Peyer's patch (tissue), 4 donors: Measurements from ENCODE around the gene BCKDK. TPM values are rescaled to one million over a fixed set of nuclear protein-coding genes. Genes with fewer than 3 reads are reported as not detected.
"Not testable (repeated sequence)": the region's sequence is repeated elsewhere in the genome, so short reads cannot be mapped to it uniquely, and the experiment has no call there.

Experiments
- DNase-seq, 3 donors: peaks; one replicate each; pipeline ENCODE4 v3.0.0-alpha.2; 2017 to 2019
- H3K27ac ChIP-seq, 4 donors: fragments of 200-600 bp; sonication (generic); one replicate each; pipeline ENCODE4 v1.5.1; 2016 to 2019
- H3K27me3 ChIP-seq, 2 donors: fragments of 200-600 bp; sonication (generic); one replicate each; pipeline ENCODE4 v1.5.1; 2019
- H3K36me3 ChIP-seq, 3 donors: fragments of 200-600 bp; sonication (generic); one replicate each; pipeline ENCODE4 v1.5.1; 2016 to 2019
- H3K4me1 ChIP-seq, 4 donors: fragments of 200-600 bp; sonication (generic); one replicate each; pipeline ENCODE4 v1.5.1; 2016 to 2019
- H3K4me3 ChIP-seq, 4 donors: fragments of 200-600 bp; sonication (generic); 1 replicate in 3 of 4; 2 replicates in 1 of 4; pipeline ENCODE4 v1.5.1; 2016 to 2019; ENCODE audit warnings: mild to moderate bottlenecking in 1 of 4
- H3K9me3 ChIP-seq, 4 donors: fragments of 200-600 bp; sonication (generic); one replicate each; pipeline ENCODE4 v1.5.1; 2016 to 2019; ENCODE audit warnings: mild to moderate bottlenecking in 1 of 4
- CTCF ChIP-seq, 6 experiments: fragments of 450-650 bp in 4 of 6; fragments of 200-600 bp in 2 of 6; sonication (generic) in 1 of 6; IDR thresholded peaks; one replicate each; pipeline ENCODE4 v1.5.1; 2017 to 2019; ENCODE audit warnings: antibody characterized with exemption in 6 of 6, mild to moderate bottlenecking in 3 of 6, moderate library complexity in 1 of 6
- POLR2A ChIP-seq, 2 donors: fragments of 450-650 bp; IDR thresholded peaks; one replicate each; pipeline ENCODE4 v1.5.1; 2017; ENCODE audit warnings: antibody characterized with exemption in 2 of 2, mild to moderate bottlenecking in 2 of 2, moderate library complexity in 2 of 2
- total RNA-seq, 4 donors: library from RNA; depleted of rRNA; stranded (reverse); fragments of >200 nt; gene quantifications; one replicate each; pipeline ENCODE4 v1.1.0, GENCODE V29; 2016

Gene BCKDK
- total RNA-seq, 4 donors from 2014 or later: 30.5 to 71.4 (median 41.8) TPM

GRCh38 chr16:31149894-31150890 lies 42.0 kb downstream of the BCKDK start, which contains the start of gene PRSS36:
TSS of gene PRSS36 (minus strand) at chr16:31150066. CDS start at chr16:31150035, 31 bp downstream.
- Histone ChIP-seq H3K4me3 (no peak within 1 kb of the TSS), H3K27ac (peak within 1 kb of the TSS in 1 of 4 donors; percentile 25)
- no peak for DNase-seq

GRCh38 chr16:31150976-31151375 lies 42.8 kb downstream of the BCKDK start:
- H3K36me3 ChIP-seq: not testable (repeated sequence)

More at GRCh38 chr16:31149894-31150890, 42.0 kb downstream of the BCKDK start, which contains the start of gene PRSS36:
- Histone ChIP-seq H3K9me3 (no peaks in the 10 kb centered on the region), H3K27me3 (no peaks in the 10 kb centered on the region), H3K4me1 (peaks cover 0 to 10% (median 0%) of the 10 kb centered on the region in 4 donors), H3K36me3 (no peaks in the 10 kb centered on the region)
- no peak for TF ChIP-seq CTCF (IDR thresholded peaks at IDR 0.05)
- no peak for TF ChIP-seq POLR2A (IDR thresholded peaks at IDR 0.05)

GRCh38 chr16:31157136-31157535 lies 49.0 kb downstream of the BCKDK start:
- Histone ChIP-seq H3K4me3 (no peak overlapping the region), H3K36me3 (no peaks in the 10 kb centered on the region), H3K27me3 (no peaks in the 10 kb centered on the region), H3K9me3 (no peaks in the 10 kb centered on the region), H3K27ac (no peak overlapping the region), H3K4me1 (no peaks in the 10 kb centered on the region)
- no peak for DNase-seq
- TF ChIP-seq POLR2A (IDR thresholded peaks at IDR 0.05) (no peak), CTCF (IDR thresholded peaks at IDR 0.05) (no peak)

More at GRCh38 chr16:31150976-31151375, 42.8 kb downstream of the BCKDK start:
- H3K4me1 ChIP-seq, H3K27ac ChIP-seq, H3K9me3 ChIP-seq, H3K27me3 ChIP-seq, H3K4me3 ChIP-seq, DNase-seq: not testable (repeated sequence)

Other genes starting within 250 kb of the BCKDK start
- 10 to 100 TPM; 12.1 to 23.9 (median 17.8) TPM for gene BCL7C, start 214.3 kb upstream of the BCKDK start, total RNA-seq
- gene CTF1, start 211.8 kb upstream of the BCKDK start, total RNA-seq: 1 to 10 TPM in 1 of 4 donors, not detected in 3; 1.2 TPM
- 10 to 100 TPM; 25.0 to 51.2 (median 47.9) TPM for gene FBXL19, start 184.8 kb upstream of the BCKDK start, total RNA-seq
- 10 to 100 TPM; 10.7 to 25.0 (median 20.3) TPM for gene ORAI3, start 159.3 kb upstream of the BCKDK start, total RNA-seq
- 10 to 100 TPM in 3 of 4 donors, 1 to 10 TPM in 1; 10.0 to 22.0 (median 16.5) TPM for gene SETD1A, start 150.6 kb upstream of the BCKDK start, total RNA-seq
- 10 to 100 TPM; 38.8 to 59.1 (median 52.2) TPM for gene HSD3B7, start 123.2 kb upstream of the BCKDK start, total RNA-seq
- 1 to 10 TPM in 2 of 4 donors, under 1 TPM in 1, not detected in 1; 0.18 to 1.3 (median 1.0) TPM for gene STX1B, start 97.7 kb upstream of the BCKDK start, total RNA-seq
- gene STX4, start 74.8 kb upstream of the BCKDK start, total RNA-seq: 100 to 1,000 TPM in 3 of 4 donors, 10 to 100 TPM in 1; 60.2 to 159 (median 101) TPM
- gene ZNF668, start 34.1 kb upstream of the BCKDK start, total RNA-seq: 10 to 100 TPM in 2 of 4 donors, 1 to 10 TPM in 2; 3.3 to 17.2 (median 11.4) TPM
- 10 to 100 TPM; 11.6 to 42.1 (median 29.8) TPM for gene ZNF646, start 34.0 kb upstream of the BCKDK start, total RNA-seq
- 10 to 100 TPM in 2 of 4 donors, 1 to 10 TPM in 2; 6.8 to 18.4 (median 12.0) TPM for gene PRSS53, start 19.4 kb upstream of the BCKDK start, total RNA-seq
- 100 to 1,000 TPM in 2 of 4 donors, 10 to 100 TPM in 2; 20.6 to 207 (median 102) TPM for gene VKORC1, start 13.6 kb upstream of the BCKDK start, total RNA-seq
- 10 to 100 TPM; 41.5 to 89.4 (median 70.0) TPM for gene KAT8, start 9.3 kb downstream of the BCKDK start, total RNA-seq
- gene PRSS8, start 27.3 kb downstream of the BCKDK start, total RNA-seq: 100 to 1,000 TPM in 3 of 4 donors, 10 to 100 TPM in 1; 27.2 to 666 (median 549) TPM
- gene PRSS36, start 41.7 kb downstream of the BCKDK start, total RNA-seq: 10 to 100 TPM in 3 of 4 donors, not detected in 1; 26.1 to 31.3 (median 28.2) TPM
- 100 to 1,000 TPM in 2 of 4 donors, 10 to 100 TPM in 2; 69.7 to 173 (median 121) TPM for gene FUS, start 71.8 kb downstream of the BCKDK start, total RNA-seq
- 100 to 1,000 TPM in 2 of 4 donors, 10 to 100 TPM in 2; 91.1 to 201 (median 125) TPM for gene PYCARD, start 94.4 kb downstream of the BCKDK start, total RNA-seq
- gene TRIM72, start 105.7 kb downstream of the BCKDK start, total RNA-seq: not detected
- not detected for gene PYDC1, start 108.7 kb downstream of the BCKDK start, total RNA-seq
- gene ITGAM, start 151.6 kb downstream of the BCKDK start, total RNA-seq: 10 to 100 TPM in 1 of 4 donors, 1 to 10 TPM in 2, under 1 TPM in 1; 0.35 to 14.9 (median 7.2) TPM
- 10 to 100 TPM in 1 of 4 donors, 1 to 10 TPM in 1, under 1 TPM in 1, not detected in 1; 0.70 to 18.2 (median 2.5) TPM for gene ITGAX, start 246.8 kb downstream of the BCKDK start, total RNA-seq